GM13977 (cell line): ENCODE measurements around the gene TBX10.
"Not testable (repeated sequence)": the region's sequence is repeated elsewhere in the genome, so short reads cannot be mapped to it uniquely, and the experiment has no call there.

Experiments used
- DNase-seq: peaks from one replicate; pipeline ENCODE4 v3.0.0; 2012; ENCODE audit warnings: low spot score
- in situ Hi-C: fragments of 300-500 bp; cut with MboI; formaldehyde crosslinking; loops from one replicate; pipeline ENCODE4 v1.12.0; 2022; ENCODE audit warnings: low sequenced_read_pairs, low pct_unique_long_range_greater_than_20kb, mixed read lengths, inconsistent platforms; ENCODE audit not compliant: unreplicated experiment
- TF ChIP-seq, protein P1 (sequence below): IDR thresholded peaks from 2 replicates; pipeline ENCODE4 v1.5.1; 2012; ENCODE audit warnings: mild to moderate bottlenecking, control low read depth; ENCODE audit not compliant: insufficient read depth; ENCODE audit errors: extremely low read depth, missing control alignments

The TBX10 gene

DNA sequence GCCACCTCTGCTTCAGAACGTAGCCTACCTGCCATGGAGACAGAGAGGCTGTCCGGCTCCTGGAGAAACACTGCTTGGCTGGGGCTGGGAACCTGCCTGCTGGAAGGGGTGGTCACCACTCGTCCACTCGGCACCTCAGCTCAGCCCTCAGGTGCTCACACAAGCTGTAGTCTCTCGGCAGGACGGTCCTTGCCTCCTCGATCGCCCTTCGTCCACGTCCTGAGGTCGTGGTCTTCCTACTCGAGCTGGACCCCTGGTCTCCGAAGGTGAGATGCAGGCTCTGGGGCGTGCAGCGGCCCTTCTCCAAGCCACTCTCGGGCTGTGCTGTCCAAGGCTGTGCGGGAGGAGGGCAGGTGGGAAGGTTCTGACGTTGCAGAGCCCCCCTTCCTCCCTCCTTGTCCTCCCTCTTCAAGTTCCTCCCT lies at the start of gene TBX10:
TSS of gene TBX10 (minus strand) at position 326 of the 422 bp plus-strand sequence. CDS start at position 35, 291 bp downstream.
- TF ChIP-seq, protein P1, sequence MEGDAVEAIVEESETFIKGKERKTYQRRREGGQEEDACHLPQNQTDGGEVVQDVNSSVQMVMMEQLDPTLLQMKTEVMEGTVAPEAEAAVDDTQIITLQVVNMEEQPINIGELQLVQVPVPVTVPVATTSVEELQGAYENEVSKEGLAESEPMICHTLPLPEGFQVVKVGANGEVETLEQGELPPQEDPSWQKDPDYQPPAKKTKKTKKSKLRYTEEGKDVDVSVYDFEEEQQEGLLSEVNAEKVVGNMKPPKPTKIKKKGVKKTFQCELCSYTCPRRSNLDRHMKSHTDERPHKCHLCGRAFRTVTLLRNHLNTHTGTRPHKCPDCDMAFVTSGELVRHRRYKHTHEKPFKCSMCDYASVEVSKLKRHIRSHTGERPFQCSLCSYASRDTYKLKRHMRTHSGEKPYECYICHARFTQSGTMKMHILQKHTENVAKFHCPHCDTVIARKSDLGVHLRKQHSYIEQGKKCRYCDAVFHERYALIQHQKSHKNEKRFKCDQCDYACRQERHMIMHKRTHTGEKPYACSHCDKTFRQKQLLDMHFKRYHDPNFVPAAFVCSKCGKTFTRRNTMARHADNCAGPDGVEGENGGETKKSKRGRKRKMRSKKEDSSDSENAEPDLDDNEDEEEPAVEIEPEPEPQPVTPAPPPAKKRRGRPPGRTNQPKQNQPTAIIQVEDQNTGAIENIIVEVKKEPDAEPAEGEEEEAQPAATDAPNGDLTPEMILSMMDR = no peak
- DNase-seq = no peak
- in situ Hi-C loops = no loop called here

DNA sequence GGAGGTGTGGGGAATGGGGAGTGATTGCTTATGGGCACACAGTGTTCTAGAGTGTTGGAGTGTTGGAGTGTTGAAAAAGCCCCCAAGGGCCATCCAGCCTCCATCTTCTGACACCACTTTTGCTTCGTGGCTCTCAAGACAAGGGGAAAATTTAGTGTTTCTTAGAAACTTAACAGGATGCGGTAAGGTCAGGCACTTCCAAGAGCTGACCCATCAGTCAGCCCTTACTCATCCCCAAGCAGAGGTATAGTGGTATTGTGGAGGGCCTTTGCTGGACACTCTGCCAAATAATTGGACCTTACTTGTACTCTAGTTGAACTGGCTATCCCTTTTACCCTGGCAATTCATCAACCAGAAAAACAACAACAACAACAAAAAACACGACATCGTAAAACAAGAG lies 49.6 kb upstream of the TBX10 start:
- TF ChIP-seq, protein P1 = no peak
- no peak for DNase-seq
- in situ Hi-C loops = no loop called here

DNA sequence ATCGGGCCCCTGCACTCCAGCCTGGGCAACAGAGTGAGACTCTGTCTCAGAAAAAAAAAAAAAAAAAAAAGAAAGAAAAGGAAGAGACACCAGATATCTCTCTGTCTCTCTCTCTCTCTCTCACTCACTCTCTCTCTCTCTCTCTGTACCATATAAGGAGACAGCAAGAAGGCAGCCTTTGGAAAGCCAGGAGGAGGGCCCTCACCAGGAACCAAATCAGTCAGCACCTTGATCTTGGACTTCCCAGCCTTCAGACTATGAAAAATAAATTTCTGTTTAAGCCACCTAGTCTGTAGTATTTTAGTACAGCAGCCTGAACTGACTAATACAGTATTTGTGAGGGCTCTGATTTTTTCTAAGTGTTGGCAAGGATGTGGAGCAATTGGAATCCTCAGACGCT lies 48.4 kb upstream of the TBX10 start:
- DNase-seq = no peak
- in situ Hi-C loops = no loop called here
- TF ChIP-seq, protein P1 = no peak

DNA sequence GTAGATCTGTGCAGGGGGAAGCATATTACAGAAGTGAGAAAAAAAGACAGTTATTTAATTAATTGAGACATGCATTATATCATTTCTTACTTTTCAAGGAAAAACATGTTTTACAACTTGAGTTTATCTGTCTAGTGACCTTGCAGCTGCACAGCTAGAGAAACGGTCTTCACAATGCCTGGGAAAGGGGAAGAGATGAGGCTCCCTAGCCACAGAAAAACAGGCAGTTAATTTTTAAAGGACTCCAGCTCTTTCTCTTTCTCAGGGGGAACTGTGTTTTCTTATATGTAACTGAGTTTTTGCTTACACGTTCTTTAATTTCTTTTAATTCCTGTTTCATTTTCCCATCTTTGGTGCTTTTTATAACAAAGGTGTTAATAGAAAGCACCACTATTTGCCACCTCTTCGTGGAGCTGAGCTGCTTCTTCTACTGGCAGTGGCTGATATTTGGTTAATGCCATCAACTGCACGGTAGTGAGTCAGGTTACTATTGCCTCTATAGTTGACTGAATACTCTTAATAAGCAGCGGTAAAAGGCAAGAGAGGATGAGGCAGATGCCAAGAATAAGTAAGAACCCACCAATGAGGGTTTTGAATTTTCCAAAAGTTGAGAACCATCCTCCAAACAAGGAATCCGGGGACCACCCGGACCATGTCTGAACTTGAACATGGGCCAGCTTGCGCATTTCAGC lies 46.2 kb upstream of the TBX10 start:
- DNase-seq, in situ Hi-C loops: not testable (repeated sequence)

DNA sequence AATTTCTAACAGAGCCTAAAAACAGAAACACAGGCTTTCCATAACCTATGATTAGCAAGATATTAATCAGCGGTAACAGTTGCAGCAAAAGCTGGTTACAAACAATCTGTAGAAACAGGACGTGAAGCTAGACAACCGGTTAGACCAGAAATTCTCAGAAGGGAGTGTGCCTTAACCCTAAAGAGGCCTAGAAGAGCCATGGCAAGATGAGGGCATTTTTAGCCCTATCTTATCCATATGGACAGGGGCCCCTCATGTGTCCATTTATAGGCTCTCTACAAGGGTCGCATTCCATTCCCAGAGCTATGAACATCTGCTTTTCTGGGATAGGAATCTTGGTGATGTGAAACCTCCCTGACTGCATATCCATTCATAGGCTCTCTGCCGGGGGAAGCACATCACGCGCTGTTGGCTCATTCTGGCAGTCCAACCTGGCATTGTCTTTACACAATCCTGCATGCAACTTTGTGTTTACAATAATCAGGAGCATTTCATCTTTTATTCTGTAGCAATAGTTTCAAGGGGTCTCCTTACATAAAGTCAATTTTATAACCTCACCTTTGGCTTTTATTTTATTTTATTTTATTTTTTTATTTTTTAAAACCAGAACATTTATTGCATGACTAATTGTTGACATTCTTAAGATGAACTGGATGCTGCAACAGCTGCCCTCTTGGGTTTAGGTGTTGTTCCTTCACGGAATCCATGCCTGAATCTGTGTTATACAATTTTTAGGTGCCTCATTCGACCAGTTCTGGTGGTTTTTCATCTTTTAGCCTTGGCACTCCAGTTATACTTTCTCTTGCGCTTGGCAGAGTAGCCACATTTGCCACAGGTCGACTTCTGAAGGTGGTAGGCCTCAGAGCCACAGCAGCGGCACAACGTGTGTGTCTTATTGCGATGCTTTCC lies 42.8 kb upstream of the TBX10 start:
- in situ Hi-C loops, DNase-seq: not testable (repeated sequence)

DNA sequence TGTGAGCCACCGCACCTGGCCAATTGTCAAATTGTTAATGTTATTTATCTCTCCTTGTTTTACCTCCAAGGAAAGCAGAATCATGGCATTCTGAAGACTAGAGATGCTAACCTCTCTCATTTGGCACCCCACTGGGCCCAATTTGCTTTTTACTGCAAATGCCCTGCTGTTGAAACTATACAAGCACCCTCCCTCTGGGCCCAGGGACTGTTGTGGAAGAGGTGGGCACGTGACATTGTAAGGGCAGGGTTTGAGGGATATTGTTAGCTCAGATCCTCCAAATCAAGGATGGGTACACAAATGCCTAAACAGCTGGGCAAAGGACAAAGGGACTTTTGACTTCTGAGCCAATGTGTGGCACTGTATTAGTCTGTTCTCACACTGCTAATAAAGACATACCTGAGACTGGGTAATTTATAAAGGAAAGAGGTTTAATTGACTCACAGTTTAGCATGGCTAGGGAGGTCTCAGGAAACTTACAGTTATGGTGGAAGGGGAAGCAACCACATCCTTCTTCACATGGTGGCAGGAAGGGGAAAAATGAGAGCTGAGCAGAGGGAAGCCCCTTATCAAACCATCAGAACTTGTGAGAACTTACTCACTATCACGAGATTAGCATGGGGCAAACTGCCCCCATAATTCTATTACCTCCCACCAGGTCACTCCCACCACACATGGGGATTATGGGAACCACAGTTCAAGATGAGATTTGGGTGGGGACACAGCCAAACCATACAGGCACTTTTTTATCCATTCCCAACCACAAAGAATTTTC lies 41.3 kb upstream of the TBX10 start:
- in situ Hi-C loops = no loop called here
- DNase-seq = no peak
- TF ChIP-seq, protein P1 = no peak

DNA sequence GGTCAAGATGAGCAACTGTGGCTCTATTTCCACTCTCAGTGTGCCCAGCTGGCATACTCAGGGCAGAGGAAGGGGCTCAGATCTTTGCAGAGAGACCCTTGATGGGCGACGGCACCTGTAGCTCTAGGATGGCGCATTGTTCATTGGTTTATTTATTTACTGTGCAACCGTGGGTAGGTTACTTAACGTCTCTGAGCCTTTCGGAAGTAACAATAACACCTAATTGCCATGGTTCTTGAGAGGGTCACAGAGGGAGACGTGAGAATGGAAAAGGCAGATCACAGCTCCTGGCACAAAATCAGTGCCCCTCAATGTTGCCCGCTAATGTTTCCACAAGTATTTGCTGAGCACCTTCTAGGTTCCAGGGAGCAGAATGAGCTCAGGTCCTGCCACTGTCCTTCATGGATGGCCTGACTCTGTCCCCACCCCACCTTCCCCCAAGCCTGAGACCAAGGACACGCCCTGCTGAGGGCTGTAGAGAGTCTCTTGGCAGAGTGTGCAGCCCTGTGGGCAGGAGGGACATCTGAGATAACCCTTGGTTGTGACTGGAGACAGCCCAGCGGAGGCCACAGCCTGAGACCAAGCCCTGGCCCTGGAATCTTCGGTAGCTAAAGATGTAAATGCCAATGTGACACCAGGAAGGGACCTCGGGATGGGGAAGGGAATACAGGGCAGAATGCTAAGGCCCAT lies 35.6 kb upstream of the TBX10 start:
- TF ChIP-seq, protein P1 = no peak
- DNase-seq = no peak
- in situ Hi-C loops = no loop called here
